A549 (cell line): ENCODE results near the gene NFKBIE. TPM values are rescaled to one million over a fixed set of nuclear protein-coding genes. Genes with fewer than 3 reads are reported as not detected.

Experiments
- ATAC-seq, 2 experiments: fragments of 200-7000 bp in 1 of 2; fragments of >200 bp in 1 of 2; cut with Nextera tagmentation in 1 of 2; cut with Tn5 transposase in 1 of 2; 3 replicates each; pipeline versions ENCODE4 v1.8.0 to v1.9.1; 2018 to 2020; ENCODE audit warnings: mild to moderate bottlenecking in 1 of 2, moderate library complexity in 1 of 2
- CTCF ChIA-PET: fragments of 300-600 bp; sonication (Branson Sonifier 250); formaldehyde crosslinking; extraction: SDS; loops from one replicate; lab custom pipeline; 2021; ENCODE audit warnings: antibody characterized with exemption, inconsistent platforms; lab: Yijun Ruan, JAX
- POLR2A ChIA-PET: fragments of 350-600 bp; formaldehyde crosslinking; extraction: SDS; loops from one replicate; lab custom pipeline; 2021; ENCODE audit warnings: antibody characterized with exemption, inconsistent platforms; lab: Yijun Ruan, JAX
- DNase-seq, 2 experiments: peaks; one replicate each; pipeline versions ENCODE4 v3.0.0 to v3.0.0-alpha.2; 2011 to 2016; ENCODE audit warnings: low read depth in 1 of 2, low spot score in 1 of 2
- FAIRE-seq: peaks from 2 replicates; lab custom pipeline; 2011; peaks lifted over from hg19 to GRCh38; lab: Jason Lieb, UNC
- H3K27ac ChIP-seq, 2 experiments: fragments of >200 bp; sonication (Bioruptor Twin); formaldehyde crosslinking; 3 replicates each; pipeline ENCODE4 v1.5.1; 2016 to 2017
- H3K4me1 ChIP-seq: fragments of >200 bp; sonication (Bioruptor Twin); formaldehyde crosslinking; 3 replicates; pipeline ENCODE4 v1.6.1; 2016
- H3K4me2 ChIP-seq: fragments of >200 bp; sonication (Bioruptor Twin); formaldehyde crosslinking; 3 replicates; pipeline ENCODE4 v1.6.1; 2016
- H3K4me3 ChIP-seq: fragments of >200 bp; sonication (Bioruptor Twin); formaldehyde crosslinking; 3 replicates; pipeline ENCODE4 v1.5.1; 2016
- H3K9me3 ChIP-seq: fragments of >200 bp; sonication (Bioruptor Twin); formaldehyde crosslinking; 3 replicates; pipeline ENCODE4 v1.6.1; 2016
- BCL3 ChIP-seq: fragments of >200 bp; sonication (Bioruptor Twin); formaldehyde crosslinking; IDR thresholded peaks from 3 replicates; pipeline ENCODE4 v1.6.1; 2016
- CBX8 ChIP-seq: fragments of 200-600 bp; sonication (generic); IDR thresholded peaks from 2 replicates; pipeline ENCODE4 v1.6.1; 2016
- CEBPB ChIP-seq, 2 experiments: fragments of >200 bp in 1 of 2; sonication (Bioruptor Twin) in 1 of 2; formaldehyde crosslinking in 1 of 2; IDR thresholded peaks; 2 replicates each; pipeline ENCODE4 v1.6.1; 2012 to 2016
- CHD2 ChIP-seq: fragments of 150-350 bp; IDR thresholded peaks from 2 replicates; pipeline ENCODE4 v1.6.1; 2014; ENCODE audit warnings: low read length; ENCODE audit not compliant: partially characterized antibody
- EHMT2 ChIP-seq: fragments of 200-600 bp; sonication (generic); IDR thresholded peaks from 2 replicates; pipeline ENCODE4 v1.6.1; 2016; ENCODE audit warnings: antibody characterized with exemption, low read depth, mild to moderate bottlenecking, moderate library complexity
- EP300 ChIP-seq, 2 experiments: fragments of >200 bp; sonication (Bioruptor Twin); formaldehyde crosslinking; IDR thresholded peaks; 2 replicates in 1 of 2; 3 replicates in 1 of 2; pipeline ENCODE4 v1.6.1; 2016 to 2017
- ESRRA ChIP-seq: fragments of 150-350 bp; IDR thresholded peaks from 2 replicates; pipeline ENCODE4 v1.6.1; 2014; ENCODE audit warnings: mild to moderate bottlenecking, low read length, borderline replicate concordance
- FOXS1 ChIP-seq: fragments of 250-450 bp; sonication (Bioruptor Pico); IDR thresholded peaks from 2 replicates; pipeline ENCODE4 v1.5.0; 2020; ENCODE audit warnings: mild to moderate bottlenecking, moderate library complexity
- HDAC2 ChIP-seq: fragments of 200-600 bp; sonication (generic); IDR thresholded peaks from 2 replicates; pipeline ENCODE4 v1.6.1; 2016
- HOXA7 ChIP-seq: fragments of 250-450 bp; sonication (Bioruptor Pico); IDR thresholded peaks from 2 replicates; pipeline ENCODE4 v1.5.0; 2020; ENCODE audit warnings: mild to moderate bottlenecking, moderate library complexity
- HOXB5 ChIP-seq: fragments of 250-450 bp; sonication (Bioruptor Pico); IDR thresholded peaks from 2 replicates; pipeline ENCODE4 v1.5.0; 2020; ENCODE audit warnings: mild to moderate bottlenecking, moderate library complexity
- JUN ChIP-seq, 2 experiments: fragments of >200 bp; sonication (Bioruptor Twin); formaldehyde crosslinking; IDR thresholded peaks; 2 replicates in 1 of 2; 3 replicates in 1 of 2; pipeline ENCODE4 v1.6.1; 2016 to 2017
- KDM1A ChIP-seq: fragments of 200-600 bp; sonication (generic); IDR thresholded peaks from 2 replicates; pipeline ENCODE4 v1.6.1; 2016; ENCODE audit warnings: low read depth, mild to moderate bottlenecking
- KDM5A ChIP-seq: fragments of 200-600 bp; sonication (generic); IDR thresholded peaks from 2 replicates; pipeline ENCODE4 v1.6.1; 2016; ENCODE audit warnings: antibody characterized with exemption, mild to moderate bottlenecking
- MAZ ChIP-seq: fragments of 150-350 bp; IDR thresholded peaks from 2 replicates; pipeline ENCODE4 v1.6.1; 2014; ENCODE audit warnings: antibody characterized with exemption, low read depth, low read length, borderline replicate concordance
- NFE2L2 ChIP-seq: fragments of 150-350 bp; conservative IDR thresholded peaks from 2 replicates; pipeline ENCODE4 v1.6.1; 2014; ENCODE audit warnings: low read length
- NPAS2 ChIP-seq: fragments of 250-450 bp; sonication (Bioruptor Pico); IDR thresholded peaks from 2 replicates; pipeline ENCODE4 v1.8.0; 2022; ENCODE audit warnings: mild to moderate bottlenecking, moderate library complexity, borderline replicate concordance
- POLR2AphosphoS2 ChIP-seq: conservative IDR thresholded peaks from 2 replicates; pipeline ENCODE4 v1.6.1; 2012; ENCODE audit warnings: low read length, improper control_type of control experiment, inconsistent platforms
- RARB ChIP-seq: fragments of 250-450 bp; sonication (Bioruptor Pico); IDR thresholded peaks from 2 replicates; pipeline ENCODE4 v1.8.0; 2021; ENCODE audit warnings: mild to moderate bottlenecking, moderate library complexity
- RFX5 ChIP-seq: fragments of 450-650 bp; IDR thresholded peaks from 2 replicates; pipeline ENCODE4 v1.7.1; 2014; ENCODE audit warnings: antibody characterized with exemption, mild to moderate bottlenecking, moderate library complexity
- SREBF2 ChIP-seq: fragments of 450-650 bp; IDR thresholded peaks from 2 replicates; pipeline ENCODE4 v1.6.1; 2014; ENCODE audit warnings: mild to moderate bottlenecking, moderate library complexity
- TFCP2L1 ChIP-seq: fragments of 250-450 bp; sonication (Bioruptor Pico); IDR thresholded peaks from 2 replicates; pipeline ENCODE4 v1.5.0; 2021; ENCODE audit warnings: mild to moderate bottlenecking
- ZC3H11A ChIP-seq: fragments of 450-650 bp; IDR thresholded peaks from 2 replicates; pipeline ENCODE4 v1.6.1; 2014; ENCODE audit warnings: antibody characterized with exemption, mild to moderate bottlenecking
- ZFP36 ChIP-seq: fragments of 450-650 bp; IDR thresholded peaks from 2 replicates; pipeline ENCODE4 v1.6.1; 2014; ENCODE audit warnings: borderline replicate concordance; ENCODE audit not compliant: partially characterized antibody
- ZNF302 ChIP-seq: fragments of 250-450 bp; sonication (Bioruptor Pico); IDR thresholded peaks from 2 replicates; pipeline ENCODE4 v1.9.0; 2021; ENCODE audit warnings: inconsistent platforms, mild to moderate bottlenecking, moderate library complexity
- WGBS: methylation state at CpG from one replicate; pipeline ENCODE4 v1.1.6; 2017; ENCODE audit errors: missing lambda C conversion rate; 5-methylcytosine and 5-hydroxymethylcytosine counted together
- polyA plus RNA-seq, 4 experiments: library from polyadenylated mRNA; depleted of rRNA in 3 of 4; stranded (reverse); fragments of >200 nt; fragmentation: RNase III in 1 of 4; extraction: RNeasy Plus Mini Kit Qiagen cat#74134 plus additional on column Dnase treatment in 1 of 4; gene quantifications; 2 replicates in 3 of 4; 3 replicates in 1 of 4; pipeline ENCODE4 v1.2.3, GENCODE V29; 2011 to 2017
- TF ChIP-seq, protein P1 (sequence below): fragments of 250-450 bp; sonication (Bioruptor Pico); IDR thresholded peaks from 2 replicates; pipeline ENCODE4 v1.5.0; 2021; ENCODE audit warnings: mild to moderate bottlenecking, moderate library complexity, borderline replicate concordance

The NFKBIE gene
- polyA plus RNA-seq, 2 of the 4 experiments (the other 2 are of a cell fraction): 6.0 to 6.3 TPM

- ChIA-PET CTCF (interaction anchor here (1.1 to 5.0 kb wide), 5 partner anchors 7 to 64 kb away, joined by 3 to 29 read pairs (median 4); partner anchors contain the start of gene AARS2), POLR2A (no interaction called here)
- H3K4me1 ChIP-seq: no peaks in the 10 kb centered on the region
- no peak overlapping the region for H3K4me3 ChIP-seq
- H3K27ac ChIP-seq: no peak overlapping the region
- DNase-seq (no peak), FAIRE-seq (no peak), ATAC-seq (no peak)
- 93% methylated on average over 49 of the region's 59 CpGs for WGBS
- no peaks in the 10 kb centered on the region for H3K9me3 ChIP-seq
- H3K4me2 ChIP-seq: no peak overlapping the region
- TF ChIP-seq MAZ (no peak), KDM5A (no peak), KDM1A (no peak), CEBPB (IDR thresholded peaks at IDR 0.05) (no peak), CHD2 (no peak), EP300 (IDR thresholded peaks at IDR 0.05) (no peak), RARB (CRISPR knock-in tag) (no peak), HOXA7 (CRISPR knock-in tag) (no peak), ESRRA (no peak), HOXB5 (CRISPR knock-in tag) (no peak), EHMT2 (no peak), NPAS2 (no peak), NFE2L2 (no peak), ZNF302 (CRISPR knock-in tag) (no peak), BCL3 (no peak), ZC3H11A (no peak)
Observed at GRCh38 chr6:44275271-44275748, 10.0 kb upstream of the NFKBIE start.

DNA sequence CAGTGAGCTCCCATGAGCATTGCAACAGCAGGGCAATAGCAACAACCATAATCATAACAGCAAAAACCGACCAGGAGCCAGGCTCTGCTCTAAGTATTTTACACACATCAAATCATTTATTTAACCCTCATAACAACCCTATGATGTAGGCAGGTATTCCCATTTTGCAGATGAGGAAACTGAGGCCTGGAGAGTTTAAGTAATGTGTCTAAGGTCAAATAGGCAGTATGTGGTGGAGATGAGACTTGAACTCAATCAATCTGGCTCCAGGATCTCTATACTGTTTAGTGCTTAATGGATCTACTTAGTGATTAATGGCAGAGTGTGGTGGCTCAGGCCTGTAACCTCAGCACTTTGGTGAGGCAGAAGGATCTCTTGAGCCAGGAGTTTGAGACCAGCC lies 8.3 kb upstream of the NFKBIE start:
- FAIRE-seq (no peak), ATAC-seq (no peak), DNase-seq (no peak)
- H3K4me3 ChIP-seq: no peak overlapping the region
- H3K4me1 ChIP-seq: no peaks in the 10 kb centered on the region
- TF ChIP-seq HDAC2: no peak
- TF ChIP-seq JUN (IDR thresholded peaks at IDR 0.05): no peak
- H3K4me2 ChIP-seq: no peak overlapping the region
- WGBS: 0% methylated on average over 1 of the region's 1 CpG
- H3K27ac ChIP-seq: no peak overlapping the region
- POLR2A ChIA-PET: no interaction called here
- CTCF ChIA-PET: interaction anchor here (1.0 to 2.8 kb wide), 3 partner anchors 15 to 66 kb away, joined by 3 to 12 read pairs (median 6); no protein-coding TSS in a partner anchor
- no peaks in the 10 kb centered on the region for H3K9me3 ChIP-seq

- no peak for FAIRE-seq
- no peak overlapping the region for H3K4me2 ChIP-seq
- H3K4me1 ChIP-seq: no peaks in the 10 kb centered on the region
- TF ChIP-seq MAZ: no peak
- no peak for TF ChIP-seq ZFP36
- no peak for TF ChIP-seq ESRRA
- no peaks in the 10 kb centered on the region for H3K9me3 ChIP-seq
- H3K27ac ChIP-seq: no peak overlapping the region
- 72% methylated on average over 14 of the region's 23 CpGs for WGBS
- ChIA-PET POLR2A (no interaction called here), CTCF (interaction anchor here (1.6 to 1.8 kb wide), 2 partner anchors 16 to 66 kb away, joined by 4 to 6 read pairs; no protein-coding TSS in a partner anchor)
- DNase-seq: no peak
- no peak overlapping the region for H3K4me3 ChIP-seq
- ATAC-seq: no peak
Observed at GRCh38 chr6:44272999-44273566, 7.7 kb upstream of the NFKBIE start.

- Histone ChIP-seq H3K4me1 (no peaks in the 10 kb centered on the region), H3K9me3 (no peaks in the 10 kb centered on the region), H3K4me3 (no peak overlapping the region), H3K27ac (no peak overlapping the region), H3K4me2 (no peak overlapping the region)
- DNase-seq (no peak), FAIRE-seq (no peak), ATAC-seq (no peak)
- CTCF ChIA-PET: interaction anchor here (1.0 to 1.8 kb wide), 3 partner anchors 16 to 66 kb away, joined by 3 to 4 read pairs (median 3); no protein-coding TSS in a partner anchor
- 56% methylated on average over 3 of the region's 3 CpGs for WGBS
- TF ChIP-seq, protein P1, sequence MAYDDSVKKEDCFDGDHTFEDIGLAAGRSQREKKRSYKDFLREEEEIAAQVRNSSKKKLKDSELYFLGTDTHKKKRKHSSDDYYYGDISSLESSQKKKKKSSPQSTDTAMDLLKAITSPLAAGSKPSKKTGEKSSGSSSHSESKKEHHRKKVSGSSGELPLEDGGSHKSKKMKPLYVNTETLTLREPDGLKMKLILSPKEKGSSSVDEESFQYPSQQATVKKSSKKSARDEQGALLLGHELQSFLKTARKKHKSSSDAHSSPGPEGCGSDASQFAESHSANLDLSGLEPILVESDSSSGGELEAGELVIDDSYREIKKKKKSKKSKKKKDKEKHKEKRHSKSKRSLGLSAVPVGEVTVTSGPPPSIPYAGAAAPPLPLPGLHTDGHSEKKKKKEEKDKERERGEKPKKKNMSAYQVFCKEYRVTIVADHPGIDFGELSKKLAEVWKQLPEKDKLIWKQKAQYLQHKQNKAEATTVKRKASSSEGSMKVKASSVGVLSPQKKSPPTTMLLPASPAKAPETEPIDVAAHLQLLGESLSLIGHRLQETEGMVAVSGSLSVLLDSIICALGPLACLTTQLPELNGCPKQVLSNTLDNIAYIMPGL: no peak
- no peak for TF ChIP-seq POLR2AphosphoS2
- TF ChIP-seq FOXS1: no peak
- TF ChIP-seq NFE2L2: no peak
- TF ChIP-seq HOXA7 (CRISPR knock-in tag): no peak
- no peak for TF ChIP-seq TFCP2L1 (CRISPR knock-in tag)
- no peak for TF ChIP-seq CEBPB (IDR thresholded peaks at IDR 0.05)
- no peak for TF ChIP-seq CBX8
- no peak for TF ChIP-seq HDAC2
- no peak for TF ChIP-seq KDM1A
- TF ChIP-seq ZC3H11A: no peak
- no peak for TF ChIP-seq RFX5
- no peak for TF ChIP-seq KDM5A
- no peak for TF ChIP-seq SREBF2
- TF ChIP-seq EP300 (IDR thresholded peaks at IDR 0.05): no peak
- POLR2A ChIA-PET: no interaction called here
Observed at GRCh38 chr6:44272529-44272928, 7.2 kb upstream of the NFKBIE start.
